Ishikawa (cell line): ENCODE data around the gene CRYAB.

ENCODE experiments used
- CREB1 ChIP-seq: IDR thresholded peaks from 2 replicates; pipeline ENCODE4 v1.6.1; 2012; ENCODE audit warnings: low read depth
- MAX ChIP-seq: IDR thresholded peaks from 2 replicates; pipeline ENCODE4 v1.6.1; 2012
- TAF1 ChIP-seq: IDR thresholded peaks from 2 replicates; pipeline ENCODE4 v1.6.1; 2012; ENCODE audit warnings: low read depth, mild to moderate bottlenecking
- TEAD4 ChIP-seq: IDR thresholded peaks from 2 replicates; pipeline ENCODE4 v1.6.1; 2012

DNA sequence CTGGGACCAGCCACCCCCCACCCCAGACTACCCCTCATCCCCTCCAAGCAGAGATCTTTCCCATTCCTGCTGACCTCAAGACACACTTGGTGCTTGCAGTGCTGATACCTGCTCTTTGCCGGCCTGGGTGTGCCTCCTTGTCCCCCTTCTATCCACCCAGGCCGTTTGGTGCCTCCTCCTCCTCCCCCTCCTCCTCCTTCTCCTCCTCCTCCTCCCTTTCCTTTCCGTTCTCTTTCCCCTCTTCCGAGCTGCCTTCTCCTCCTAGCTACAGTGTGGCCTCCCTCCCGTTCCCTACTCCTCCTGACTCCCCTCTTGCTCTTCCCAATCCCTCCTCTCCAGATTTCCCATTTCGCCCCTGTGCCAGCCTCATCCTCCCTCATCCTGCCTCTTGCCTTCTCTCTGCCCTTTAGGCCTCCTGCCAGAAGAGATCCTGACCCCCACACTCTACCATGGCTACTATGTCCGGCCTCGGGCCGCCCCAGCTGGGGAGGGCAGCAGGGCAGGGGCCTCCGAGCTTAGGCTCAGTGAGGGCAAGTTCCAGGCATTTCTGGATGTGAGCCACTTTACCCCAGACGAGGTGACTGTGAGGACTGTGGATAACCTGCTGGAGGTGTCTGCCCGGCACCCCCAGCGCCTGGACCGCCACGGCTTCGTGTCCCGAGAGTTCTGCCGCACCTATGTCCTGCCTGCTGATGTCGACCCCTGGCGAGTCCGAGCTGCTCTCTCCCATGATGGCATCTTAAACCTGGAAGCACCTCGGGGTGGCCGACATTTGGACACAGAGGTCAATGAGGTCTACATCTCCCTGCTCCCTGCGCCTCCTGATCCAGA is 1.7 kb upstream of the CRYAB start:
- TF ChIP-seq TAF1 (no peak), TEAD4 (no peak), CREB1 (no peak), MAX (no peak)
